Lung microvascular endothelial cell (primary cell): ENCODE data around the gene INTS2. TPM values are rescaled to one million over a fixed set of nuclear protein-coding genes. Genes with fewer than 3 reads are reported as not detected.
"Not testable (repeated sequence)": the region's sequence is repeated elsewhere in the genome, so short reads cannot be mapped to it uniquely, and the experiment has no call there.

Source experiments
- DNase-seq, 2 donors: peaks; one replicate each; pipeline versions ENCODE4 v3.0.0 to v3.0.0-alpha.2; 2010; ENCODE audit warnings: low read depth in 2 of 2
- total RNA-seq: library from RNA; depleted of rRNA; stranded (reverse); fragments of >200 nt; gene quantifications from 2 replicates; pipeline ENCODE4 v1.2.1, GENCODE V29; 2014

The INTS2 gene
- total RNA-seq, 1 donor from 2014 or later: 13.1 TPM

- no peak for DNase-seq
Measured at GRCh38 chr17:61848247-61848646, 79.5 kb downstream of the INTS2 start.

GRCh38 chr17:61847659-61848058 is 80.1 kb downstream of the INTS2 start:
- no peak for DNase-seq

GRCh38 chr17:61846761-61847375 is 80.9 kb downstream of the INTS2 start:
- DNase-seq: no peak

GRCh38 chr17:61846088-61846487 is 81.7 kb downstream of the INTS2 start:
- DNase-seq: no peak

- DNase-seq: no peak
Measured at GRCh38 chr17:61843435-61843834, 84.3 kb downstream of the INTS2 start.

GRCh38 chr17:61842899-61843298 is 84.9 kb downstream of the INTS2 start:
- DNase-seq: no peak

- DNase-seq: no peak
Measured at GRCh38 chr17:61839300-61839786, 88.4 kb downstream of the INTS2 start.

GRCh38 chr17:61837175-61838051 is 90.4 kb downstream of the INTS2 start:
- DNase-seq: peak; percentile 78 to 82

GRCh38 chr17:61836266-61837174 is 91.3 kb downstream of the INTS2 start:
- DNase-seq: no peak

GRCh38 chr17:61835606-61836005 is 92.2 kb downstream of the INTS2 start:
- DNase-seq: no peak

GRCh38 chr17:61834610-61835009 is 93.2 kb downstream of the INTS2 start:
- no peak for DNase-seq

GRCh38 chr17:61833536-61834193 is 94.1 kb downstream of the INTS2 start:
- peak in 1 of 2 donors; percentile 52 for DNase-seq

- no peak for DNase-seq
Measured at GRCh38 chr17:61832463-61832862, 95.3 kb downstream of the INTS2 start.

GRCh38 chr17:61831099-61831498 is 96.7 kb downstream of the INTS2 start:
- DNase-seq: no peak

GRCh38 chr17:61828694-61829093 is 99.1 kb downstream of the INTS2 start:
- DNase-seq: no peak

- DNase-seq: no peak
Measured at GRCh38 chr17:61827649-61828395, 100.0 kb downstream of the INTS2 start.

- not testable (repeated sequence) for DNase-seq
Measured at GRCh38 chr17:61826866-61827265, 100.9 kb downstream of the INTS2 start.

- DNase-seq: not testable (repeated sequence)
Measured at GRCh38 chr17:61826198-61826597, 101.6 kb downstream of the INTS2 start.

GRCh38 chr17:61825448-61826137 is 102.2 kb downstream of the INTS2 start:
- DNase-seq: no peak
